ENCODE measurements around the gene ASAP3. TPM values are rescaled to one million over a fixed set of nuclear protein-coding genes. Genes with fewer than 3 reads are reported as not detected.
A peak's percentile ranks its signal among the peaks of the same experiment; 100 is the strongest.

ASAP3 gene
- total and polyA plus RNA-seq, 2 of the 4 experiments (the other 2 are of a cell fraction): 18.6 to 18.8 TPM

DNA sequence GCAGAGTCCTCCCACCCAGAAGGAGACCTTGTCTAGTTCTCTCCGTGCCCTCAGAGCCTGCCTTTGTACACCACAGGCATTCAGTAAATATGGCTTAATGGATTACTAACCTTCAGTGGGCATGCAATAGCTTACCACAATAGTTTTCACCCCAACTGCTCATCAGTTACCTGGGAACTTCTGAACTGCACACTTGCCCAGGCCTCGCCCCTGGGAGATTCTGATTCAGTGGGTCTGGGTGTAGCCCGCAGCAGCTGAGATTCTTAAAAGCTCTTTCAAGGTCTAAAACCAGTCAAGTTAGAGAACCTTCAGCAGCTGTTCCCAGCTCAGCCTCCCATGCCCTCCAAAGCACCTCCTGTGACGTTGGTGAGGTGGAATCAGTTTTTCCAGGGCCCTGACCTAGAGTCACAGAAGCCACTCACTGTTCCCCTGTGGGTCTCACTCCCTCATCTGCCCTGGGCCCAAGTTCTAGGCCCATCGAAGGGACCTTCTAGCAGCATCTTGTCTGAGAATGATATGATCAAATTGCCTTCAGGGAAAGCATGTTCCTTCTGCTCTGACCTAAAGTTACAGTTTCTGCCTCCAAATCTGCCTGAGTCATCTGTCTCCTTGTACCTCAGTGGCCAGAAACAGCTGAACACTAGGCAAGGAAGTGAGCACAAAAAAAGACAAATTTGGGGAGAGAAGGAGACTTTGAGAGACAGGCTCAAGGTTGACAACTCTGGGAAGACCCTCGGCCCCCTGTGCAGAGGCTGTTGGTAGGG, 10.8 kb downstream of the ASAP3 start:
- H3K4me2 ChIP-seq (ENCODE audit: low read depth, low read length): no peak overlapping the region
- H2AFZ ChIP-seq (replicated peaks; ENCODE audit: low read length, poor library complexity): no peak overlapping the region
- WGBS, 2 experiments (ENCODE audit: extremely low coverage in 2 of 2, insufficient read length in 1 of 2): 100% methylated on average over 1 of the region's 6 CpGs; no CpG with 5 or more reads in 1 of the 2 experiments
- H3K4me3 ChIP-seq (ENCODE audit: insufficient read depth, low read depth, low read length): no peak overlapping the region
- peaks cover 18% of the 10 kb centered on the region for H3K4me1 ChIP-seq (ENCODE audit: control insufficient read depth, insufficient read depth, low read length)
- ATAC-seq (ENCODE audit: low read depth): no peak; the same call in 1 of the 2 replicates
- peaks cover 34% of the 10 kb centered on the region for H4K20me1 ChIP-seq (ENCODE audit: insufficient read depth, low read length)
- no peak overlapping the region for H3K18ac ChIP-seq (ENCODE audit: low read depth, low read length)
- BruUV-seq (replicated peaks): no TSS peak
- TF ChIP-seq, protein P1, sequence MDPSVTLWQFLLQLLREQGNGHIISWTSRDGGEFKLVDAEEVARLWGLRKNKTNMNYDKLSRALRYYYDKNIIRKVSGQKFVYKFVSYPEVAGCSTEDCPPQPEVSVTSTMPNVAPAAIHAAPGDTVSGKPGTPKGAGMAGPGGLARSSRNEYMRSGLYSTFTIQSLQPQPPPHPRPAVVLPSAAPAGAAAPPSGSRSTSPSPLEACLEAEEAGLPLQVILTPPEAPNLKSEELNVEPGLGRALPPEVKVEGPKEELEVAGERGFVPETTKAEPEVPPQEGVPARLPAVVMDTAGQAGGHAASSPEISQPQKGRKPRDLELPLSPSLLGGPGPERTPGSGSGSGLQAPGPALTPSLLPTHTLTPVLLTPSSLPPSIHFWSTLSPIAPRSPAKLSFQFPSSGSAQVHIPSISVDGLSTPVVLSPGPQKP (IDR thresholded peaks at IDR 0.05; ENCODE audit: borderline replicate concordance, low read depth, low read length): no peak
- H3K14ac ChIP-seq (replicated peaks; ENCODE audit: low read depth, low read length): no peak overlapping the region
- no peak overlapping the region for H3K56ac ChIP-seq (ENCODE audit: extremely low read depth, insufficient read depth, low read length)
- no peak overlapping the region for H4K91ac ChIP-seq (ENCODE audit: insufficient read depth, low read depth, low read length)
- in situ Hi-C loops (cut with MboI; ENCODE audit: low sequenced_read_pairs) (no loop called here), intact Hi-C loops (cut with micrococcal nuclease) (no loop called here), dilution Hi-C loops (cut with HindIII; ENCODE audit: low sequenced_read_pairs, unreplicated experiment) (no loop called here)
- peak overlapping the region; percentile 25 for H3K4ac ChIP-seq (ENCODE audit: low read depth, low read length)
- no peak overlapping the region for H4K5ac ChIP-seq (ENCODE audit: low read depth, low read length)
- no peak overlapping the region for H2BK15ac ChIP-seq (ENCODE audit: low read depth, low read length)
- ChIA-PET CTCF (no interaction called here), POLR2A (ENCODE audit: unreplicated experiment) (interaction anchor here (0.6 kb wide), 1 partner anchor 46 kb away, joined by 5 read pairs; no protein-coding TSS in a partner anchor)
- peaks cover 15% of the 10 kb centered on the region for H3K9me1 ChIP-seq (ENCODE audit: insufficient read depth, low read length)
- no peak overlapping the region for H2BK120ac ChIP-seq (ENCODE audit: low read depth, low read length)
- no peaks in the 10 kb centered on the region for H3K27me3 ChIP-seq (ENCODE audit: control insufficient read depth, insufficient read depth, low read length)
- H2AK9ac ChIP-seq (replicated peaks; ENCODE audit: low read depth, low read length, poor library complexity): no peak overlapping the region
- H2BK20ac ChIP-seq (ENCODE audit: low read depth, low read length): no peak overlapping the region
- H3K27ac ChIP-seq (ENCODE audit: insufficient read depth, low read length): no peak overlapping the region
- DNase-seq: peak; percentile 51
- no peak overlapping the region; the same call in 1 of the 2 replicates for H2AK5ac ChIP-seq (ENCODE audit: low read depth, low read length)
- H3K9me3 ChIP-seq (ENCODE audit: control insufficient read depth, insufficient read depth, low read length): no peaks in the 10 kb centered on the region
- 0 out of 2 replicates have a peak, but pooled peaks cover 1% of the 10 kb centered on the region for H3K36me3 ChIP-seq (ENCODE audit: control insufficient read depth, insufficient read depth, low read length)
- H4K8ac ChIP-seq (ENCODE audit: low read depth in 2 of 2, low read length in 2 of 2): no peak overlapping the region
- H3K23ac ChIP-seq (ENCODE audit: low read depth, low read length): 0 out of 2 replicates have a peak overlapping the region, but pooled peaks have one; percentile 1
- H2BK5ac ChIP-seq (ENCODE audit: low read depth, low read length, poor library complexity, severe bottlenecking): no peak overlapping the region
- H3K79me1 ChIP-seq (ENCODE audit: low read depth in 1 of 2, low read length in 2 of 2): peaks cover 5 to 70% of the 10 kb centered on the region in 2 experiments; a peak in 3 of 4 replicates
- no peak overlapping the region for H3K9ac ChIP-seq (ENCODE audit: low read depth, low read length)
